ENCODE measurements around the gene ANKRD44. TPM values are rescaled to one million over a fixed set of nuclear protein-coding genes. Genes with fewer than 3 reads are reported as not detected.

Gene ANKRD44
- total and polyA plus RNA-seq, 2 of the 8 experiments (the other 6 are each of a cell fraction or from before 2014, with no cell fraction given): 1.2 to 1.3 TPM

- Histone ChIP-seq H4K5ac (ENCODE audit: insufficient read length, low read depth, low read length) (no peak overlapping the region), H2BK15ac (ENCODE audit: low read length) (no peak overlapping the region), H2BK20ac (ENCODE audit: low read length) (no peak overlapping the region), H3K23me2 (ENCODE audit: low read depth, low read length) (no peaks in the 10 kb centered on the region), H4K8ac (ENCODE audit: extremely low read depth, insufficient read depth, low read length) (no peak overlapping the region), H3K56ac (replicated peaks; ENCODE audit: insufficient read length, low read depth, low read length) (no peak overlapping the region), H3K23ac (ENCODE audit: insufficient read length) (no peak overlapping the region), H3K36me3 (ENCODE audit: control insufficient read depth in 2 of 4, insufficient read depth in 4 of 4, low read length in 3 of 4) (no peaks in the 10 kb centered on the region), H3K4me2 (ENCODE audit: insufficient read depth in 1 of 2, low read depth in 2 of 2, low read length in 2 of 2) (no peak overlapping the region), H3K79me1 (ENCODE audit: low read depth, low read length) (no peaks in the 10 kb centered on the region), H3K27ac (ENCODE audit: low read depth, low read length) (no peak overlapping the region), H4K91ac (replicated peaks; ENCODE audit: insufficient read length, low read length) (no peak overlapping the region), H2BK120ac (replicated peaks; ENCODE audit: low read depth, low read length) (no peak overlapping the region), H3K4me1 (replicated peaks in 1 of 4; ENCODE audit: control insufficient read depth in 3 of 4, insufficient read depth in 4 of 4, low read length in 3 of 4) (no peaks in the 10 kb centered on the region), H2AFZ (ENCODE audit: low read length) (no peak overlapping the region), H2AK5ac (ENCODE audit: low read depth, low read length) (no peak overlapping the region), H2BK5ac (ENCODE audit: low read depth, low read length) (no peak overlapping the region), H4K20me1 (replicated peaks in 1 of 2; ENCODE audit: control insufficient read depth in 1 of 2, insufficient read depth in 2 of 2, low read length in 2 of 2) (no peaks in the 10 kb centered on the region), H2BK12ac (ENCODE audit: low read depth, low read length) (no peak overlapping the region), H3K4ac (replicated peaks; ENCODE audit: insufficient read length, low read depth, low read length) (no peak overlapping the region), H3K14ac (ENCODE audit: insufficient read length) (no peak overlapping the region), H3K18ac (ENCODE audit: extremely low read depth, low read length) (no peak overlapping the region), H3K27me3 (replicated peaks in 1 of 4; ENCODE audit: control insufficient read depth in 3 of 4, extremely low read depth in 1 of 4, insufficient read depth in 3 of 4, low read length in 3 of 4) (no peaks in the 10 kb centered on the region), H3K4me3 (ENCODE audit: extremely low read depth in 1 of 4, insufficient read depth in 2 of 4, low read depth in 3 of 4, low read length in 4 of 4) (no peak overlapping the region), H3K9me3 (ENCODE audit: insufficient read depth in 2 of 2, low read depth in 1 of 2, low read length in 1 of 2) (no peaks in the 10 kb centered on the region), H3K9ac (replicated peaks in 1 of 4; ENCODE audit: extremely low read depth in 1 of 4, low read depth in 3 of 4, low read length in 3 of 4) (no peak overlapping the region), H3K79me2 (ENCODE audit: control insufficient read depth in 1 of 2, insufficient read depth in 2 of 2, low read length in 2 of 2) (no peaks in the 10 kb centered on the region)
- ChIA-PET CTCF (ENCODE audit: partially characterized antibody) (no interaction called here), POLR2A (ENCODE audit: partially characterized antibody) (no interaction called here)
- FAIRE-seq (no peak), DNase-seq (ENCODE audit: low read depth in 1 of 2, low spot score in 2 of 2) (no peak)
- 80% methylated on average over 5 of the region's 5 CpGs; no CpG with 5 or more reads in 1 of the 2 experiments for WGBS, 2 experiments (ENCODE audit: extremely low coverage in 1 of 2, insufficient coverage in 1 of 2, insufficient read length in 1 of 2, insufficient replicate concordance in 2 of 2, low coverage in 1 of 2, low lambda C conversion rate in 2 of 2, missing lambda C conversion rate in 1 of 2)
- no peak for TF ChIP-seq TBP (IDR thresholded peaks at IDR 0.05; ENCODE audit: low read depth, low read length)
- no peak for TF ChIP-seq RFX5 (IDR thresholded peaks at IDR 0.05; ENCODE audit: borderline replicate concordance, low read depth, low read length)
- no peak for TF ChIP-seq PHF8 (conservative IDR thresholded peaks at IDR 0.05; ENCODE audit: low read depth, low read length)
- TF ChIP-seq EGR1 (IDR thresholded peaks at IDR 0.05; ENCODE audit: borderline replicate concordance, low read depth, low read length): no peak
- TF ChIP-seq ATF3 (IDR thresholded peaks at IDR 0.05; ENCODE audit: insufficient read depth, low read depth, low read length): no peak
- no peak for TF ChIP-seq HDAC2 (IDR thresholded peaks at IDR 0.05; ENCODE audit: borderline replicate concordance in 1 of 2, low read depth in 2 of 2, low read length in 2 of 2)
- TF ChIP-seq SIRT6 (IDR thresholded peaks at IDR 0.05; ENCODE audit: low read length): no peak
These were observed 17.1 kb downstream of the ANKRD44 start for GRCh38 chr2:197293252-197294007.

Data from H1 (cell line).